Measurements from ENCODE around the gene BASP1. TPM values are rescaled to one million over a fixed set of nuclear protein-coding genes. Genes with fewer than 3 reads are reported as not detected.

Gene BASP1
- total and polyA plus RNA-seq, 10 of the 15 experiments (the other 5 are each of a cell fraction or from before 2014, with no cell fraction given), result 27.3 to 190 (median 102) TPM

GRCh38 chr5:17228821-17229291 lies 11.4 kb downstream of the BASP1 start (continued):
- no peak for TF ChIP-seq SMC3 (IDR thresholded peaks at IDR 0.05; ENCODE audit: borderline replicate concordance, low read length)
- no peak for TF ChIP-seq BRCA1 (IDR thresholded peaks at IDR 0.05; ENCODE audit: low read depth, low read length)
- TF ChIP-seq GABPA (IDR thresholded peaks at IDR 0.05; ENCODE audit: low read depth), result 0 out of 2 replicates have a peak, but pooled peaks have one; percentile 23
- peak; percentile 83; the same call in 1 of the 2 replicates for TF ChIP-seq MTA3 (IDR thresholded peaks at IDR 0.05; ENCODE audit: borderline replicate concordance, low read length)
- peak; percentile 65 for TF ChIP-seq EED (IDR thresholded peaks at IDR 0.05; ENCODE audit: low read depth)
- TF ChIP-seq ATF7 (IDR thresholded peaks at IDR 0.05; ENCODE audit: low read depth), result peak; percentile 94
- TF ChIP-seq ZBED1 (IDR thresholded peaks at IDR 0.05; ENCODE audit: borderline replicate concordance), result peak; percentile 72; the same call in 1 of the 2 replicates
- TF ChIP-seq POLR2AphosphoS5 (IDR thresholded peaks at IDR 0.05; ENCODE audit: low read length), result 0 out of 2 replicates have a peak, but pooled peaks have one; percentile 47
- peak; percentile 65 to 73; a peak in 3 of 4 replicates for TF ChIP-seq BHLHE40 (IDR thresholded peaks at IDR 0.05; ENCODE audit: borderline replicate concordance in 1 of 2, low read depth in 2 of 2, low read length in 1 of 2)
- no peak for TF ChIP-seq ZSCAN29 (IDR thresholded peaks at IDR 0.05)
- TF ChIP-seq MEF2A (IDR thresholded peaks at IDR 0.05; ENCODE audit: insufficient read depth, low read depth, low read length), result peak; percentile 73
- TF ChIP-seq, protein P1, sequence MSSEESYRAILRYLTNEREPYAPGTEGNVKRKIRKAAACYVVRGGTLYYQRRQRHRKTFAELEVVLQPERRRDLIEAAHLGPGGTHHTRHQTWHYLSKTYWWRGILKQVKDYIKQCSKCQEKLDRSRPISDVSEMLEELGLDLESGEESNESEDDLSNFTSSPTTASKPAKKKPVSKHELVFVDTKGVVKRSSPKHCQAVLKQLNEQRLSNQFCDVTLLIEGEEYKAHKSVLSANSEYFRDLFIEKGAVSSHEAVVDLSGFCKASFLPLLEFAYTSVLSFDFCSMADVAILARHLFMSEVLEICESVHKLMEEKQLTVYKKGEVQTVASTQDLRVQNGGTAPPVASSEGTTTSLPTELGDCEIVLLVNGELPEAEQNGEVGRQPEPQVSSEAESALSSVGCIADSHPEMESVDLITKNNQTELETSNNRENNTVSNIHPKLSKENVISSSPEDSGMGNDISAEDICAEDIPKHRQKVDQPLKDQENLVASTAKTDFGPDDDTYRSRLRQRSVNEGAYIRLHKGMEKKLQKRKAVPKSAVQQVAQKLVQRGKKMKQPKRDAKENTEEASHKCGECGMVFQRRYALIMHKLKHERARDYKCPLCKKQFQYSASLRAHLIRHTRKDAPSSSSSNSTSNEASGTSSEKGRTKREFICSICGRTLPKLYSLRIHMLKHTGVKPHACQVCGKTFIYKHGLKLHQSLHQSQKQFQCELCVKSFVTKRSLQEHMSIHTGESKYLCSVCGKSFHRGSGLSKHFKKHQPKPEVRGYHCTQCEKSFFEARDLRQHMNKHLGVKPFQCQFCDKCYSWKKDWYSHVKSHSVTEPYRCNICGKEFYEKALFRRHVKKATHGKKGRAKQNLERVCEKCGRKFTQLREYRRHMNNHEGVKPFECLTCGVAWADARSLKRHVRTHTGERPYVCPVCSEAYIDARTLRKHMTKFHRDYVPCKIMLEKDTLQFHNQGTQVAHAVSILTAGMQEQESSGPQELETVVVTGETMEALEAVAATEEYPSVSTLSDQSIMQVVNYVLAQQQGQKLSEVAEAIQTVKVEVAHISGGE (CRISPR knock-in tag; IDR thresholded peaks at IDR 0.05), result no peak
- TF ChIP-seq ZBTB4 (CRISPR knock-in tag; IDR thresholded peaks at IDR 0.05), result no peak
- peak; percentile 35; the same call in 1 of the 2 replicates for TF ChIP-seq CBFB (IDR thresholded peaks at IDR 0.05; ENCODE audit: low read depth)
- 0 out of 2 replicates have a peak, but pooled peaks have one; percentile 10 for TF ChIP-seq TBL1XR1 (IDR thresholded peaks at IDR 0.05; ENCODE audit: low read depth, low read length)
- no peak for TF ChIP-seq ZBTB33 (IDR thresholded peaks at IDR 0.05)
- no peak for TF ChIP-seq POLR2AphosphoS2 (IDR thresholded peaks at IDR 0.05; ENCODE audit: low read depth, low read length)
- no peak for TF ChIP-seq E2F8 (IDR thresholded peaks at IDR 0.05; ENCODE audit: low read depth, partially characterized antibody)
- 0 out of 2 replicates have a peak, but pooled peaks have one; percentile 27 for TF ChIP-seq BCL11A (IDR thresholded peaks at IDR 0.05; ENCODE audit: low read depth, low read length)
- no peak for TF ChIP-seq SPI1 (IDR thresholded peaks at IDR 0.05; ENCODE audit: borderline replicate concordance, insufficient read depth, low read depth, low read length)
